ENCODE measurements around the gene MTG1. TPM values are rescaled to one million over a fixed set of nuclear protein-coding genes. Genes with fewer than 3 reads are reported as not detected.

Gene MTG1
- total and polyA plus RNA-seq, 12 donors = 24.0 to 118 (median 48.8) TPM

- TF ChIP-seq POLR2A (IDR thresholded peaks at IDR 0.05) = no peak
- TF ChIP-seq CTCF (IDR thresholded peaks at IDR 0.05) = no peak
- H3K4me1 ChIP-seq (replicated peaks in 1 of 2) = no peaks in the 10 kb centered on the region
- H3K4me3 ChIP-seq = no peak overlapping the region
- intact Hi-C loops (cut with DNase I) = no loop called here
- no peaks in the 10 kb centered on the region for H3K9me3 ChIP-seq (replicated peaks in 1 of 3)
- H3K36me3 ChIP-seq (replicated peaks in 1 of 2) = no peaks in the 10 kb centered on the region
- no peak overlapping the region for H3K27ac ChIP-seq
- peaks cover 13% of the 10 kb centered on the region for H3K27me3 ChIP-seq
- DNase-seq = no peak
- WGBS, 4 donors = 49 to 80% (median 60%) methylated on average over 1 to 13 of the region's 13 CpGs
Observed at GRCh38 chr10:133350950-133351329, 43.0 kb upstream of the MTG1 start.

GRCh38 chr10:133351408-133352318, 42.3 kb upstream of the MTG1 start:
- 61 to 80% (median 71%) methylated on average over 8 to 24 of the region's 24 CpGs for WGBS, 4 donors
- peaks cover 0 to 1% of the 10 kb centered on the region in 2 donors for H3K4me1 ChIP-seq (replicated peaks in 1 of 2)
- no peak for TF ChIP-seq CTCF (IDR thresholded peaks at IDR 0.05)
- TF ChIP-seq POLR2A (IDR thresholded peaks at IDR 0.05) = no peak
- intact Hi-C loops (cut with DNase I) = no loop called here
- H3K4me3 ChIP-seq = no peak overlapping the region
- H3K9me3 ChIP-seq (replicated peaks in 1 of 3) = no peaks in the 10 kb centered on the region
- no peaks in the 10 kb centered on the region for H3K36me3 ChIP-seq (replicated peaks in 1 of 2)
- H3K27me3 ChIP-seq = peaks cover 13% of the 10 kb centered on the region
- H3K27ac ChIP-seq = no peak overlapping the region
- DNase-seq = no peak

- Histone ChIP-seq H3K4me1 (replicated peaks in 1 of 2) (peaks cover 6 to 12% of the 10 kb centered on the region in 2 donors), H3K27me3 (no peaks in the 10 kb centered on the region), H3K36me3 (replicated peaks in 1 of 2) (no peaks in the 10 kb centered on the region), H3K27ac (no peak overlapping the region), H3K9me3 (replicated peaks in 1 of 3) (no peaks in the 10 kb centered on the region), H3K4me3 (no peak overlapping the region)
- no peak for TF ChIP-seq CTCF (IDR thresholded peaks at IDR 0.05)
- TF ChIP-seq POLR2A (IDR thresholded peaks at IDR 0.05) = no peak
- no peak for DNase-seq
- intact Hi-C loops (cut with DNase I) = no loop called here
- WGBS, 4 donors = 70 to 83% (median 81%) methylated on average over 6 to 16 of the region's 16 CpGs
Observed at GRCh38 chr10:133353202-133353959, 40.6 kb upstream of the MTG1 start.

- DNase-seq = no peak
- Histone ChIP-seq H3K9me3 (replicated peaks in 1 of 3) (no peaks in the 10 kb centered on the region), H3K27ac (no peak overlapping the region), H3K36me3 (replicated peaks in 1 of 2) (no peaks in the 10 kb centered on the region), H3K4me3 (no peak overlapping the region), H3K27me3 (no peaks in the 10 kb centered on the region), H3K4me1 (replicated peaks in 1 of 2) (peaks cover 6 to 12% of the 10 kb centered on the region in 2 donors)
- TF ChIP-seq CTCF (IDR thresholded peaks at IDR 0.05) = no peak
- TF ChIP-seq POLR2A (IDR thresholded peaks at IDR 0.05) = no peak
- 83 to 86% (median 85%) methylated on average over 14 to 16 of the region's 16 CpGs for WGBS, 4 donors
- intact Hi-C loops (cut with DNase I) = no loop called here
Observed at GRCh38 chr10:133353988-133354605, 39.9 kb upstream of the MTG1 start.

Measured in adrenal gland (tissue), 12 donors.